ENCODE data around the gene ADAM22. TPM values are rescaled to one million over a fixed set of nuclear protein-coding genes. Genes with fewer than 3 reads are reported as not detected.

The ADAM22 gene
- polyA plus RNA-seq, 2 of the 4 experiments (the other 2 are of a cell fraction): 0.53 to 0.59 TPM

DNA sequence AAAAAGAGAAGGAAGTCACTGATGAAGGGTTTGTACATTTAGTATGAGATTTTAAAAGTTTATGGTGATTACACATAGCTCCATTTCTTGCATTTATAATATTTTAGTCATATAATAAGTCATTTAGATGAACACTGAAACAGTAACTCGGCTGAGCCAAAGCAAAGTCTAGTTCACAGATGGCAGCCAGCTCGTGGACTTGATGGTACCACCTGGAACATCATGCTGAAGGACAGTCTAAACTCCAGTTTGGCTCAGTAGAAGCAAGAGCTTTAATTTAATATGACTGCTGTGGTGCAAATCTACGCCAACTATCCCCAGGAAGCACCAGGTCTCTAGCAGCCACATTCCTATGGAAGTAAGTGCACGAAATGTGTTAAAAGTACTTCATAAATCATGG, 269.4 kb downstream of the ADAM22 start:
- Histone ChIP-seq H3K9me3 (no peaks in the 10 kb centered on the region), H3K4me2 (no peak overlapping the region), H3K27ac (no peak overlapping the region), H3K4me3 (no peak overlapping the region), H3K4me1 (no peaks in the 10 kb centered on the region)
- ATAC-seq (no peak), FAIRE-seq (no peak), DNase-seq (ENCODE audit: low read depth in 1 of 2, low spot score in 1 of 2) (no peak)
- POLR2A ChIA-PET: interaction anchor here (1.4 kb wide), 1 partner anchor 24 kb away, joined by 3 read pairs; no protein-coding TSS in a partner anchor
- 91% methylated on average over 4 of the region's 4 CpGs for WGBS (ENCODE audit: missing lambda C conversion rate)
- TF ChIP-seq MAZ (IDR thresholded peaks at IDR 0.05; ENCODE audit: borderline replicate concordance, low read depth, low read length) (no peak), SMC3 (IDR thresholded peaks at IDR 0.05) (no peak), NPAS2 (CRISPR knock-in tag; IDR thresholded peaks at IDR 0.05; ENCODE audit: borderline replicate concordance) (no peak), PHF8 (IDR thresholded peaks at IDR 0.05; ENCODE audit: borderline replicate concordance, low read depth) (no peak), KDM1A (IDR thresholded peaks at IDR 0.05; ENCODE audit: low read depth) (no peak), HEYL (CRISPR knock-in tag; IDR thresholded peaks at IDR 0.05) (no peak)
- TF ChIP-seq, protein P1, sequence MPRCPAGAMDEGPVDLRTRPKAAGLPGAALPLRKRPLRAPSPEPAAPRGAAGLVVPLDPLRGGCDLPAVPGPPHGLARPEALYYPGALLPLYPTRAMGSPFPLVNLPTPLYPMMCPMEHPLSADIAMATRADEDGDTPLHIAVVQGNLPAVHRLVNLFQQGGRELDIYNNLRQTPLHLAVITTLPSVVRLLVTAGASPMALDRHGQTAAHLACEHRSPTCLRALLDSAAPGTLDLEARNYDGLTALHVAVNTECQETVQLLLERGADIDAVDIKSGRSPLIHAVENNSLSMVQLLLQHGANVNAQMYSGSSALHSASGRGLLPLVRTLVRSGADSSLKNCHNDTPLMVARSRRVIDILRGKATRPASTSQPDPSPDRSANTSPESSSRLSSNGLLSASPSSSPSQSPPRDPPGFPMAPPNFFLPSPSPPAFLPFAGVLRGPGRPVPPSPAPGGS (IDR thresholded peaks at IDR 0.05): no peak
- TF ChIP-seq, protein P2, sequence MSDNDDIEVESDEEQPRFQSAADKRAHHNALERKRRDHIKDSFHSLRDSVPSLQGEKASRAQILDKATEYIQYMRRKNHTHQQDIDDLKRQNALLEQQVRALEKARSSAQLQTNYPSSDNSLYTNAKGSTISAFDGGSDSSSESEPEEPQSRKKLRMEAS (IDR thresholded peaks at IDR 0.05): no peak
- TF ChIP-seq, protein P3, sequence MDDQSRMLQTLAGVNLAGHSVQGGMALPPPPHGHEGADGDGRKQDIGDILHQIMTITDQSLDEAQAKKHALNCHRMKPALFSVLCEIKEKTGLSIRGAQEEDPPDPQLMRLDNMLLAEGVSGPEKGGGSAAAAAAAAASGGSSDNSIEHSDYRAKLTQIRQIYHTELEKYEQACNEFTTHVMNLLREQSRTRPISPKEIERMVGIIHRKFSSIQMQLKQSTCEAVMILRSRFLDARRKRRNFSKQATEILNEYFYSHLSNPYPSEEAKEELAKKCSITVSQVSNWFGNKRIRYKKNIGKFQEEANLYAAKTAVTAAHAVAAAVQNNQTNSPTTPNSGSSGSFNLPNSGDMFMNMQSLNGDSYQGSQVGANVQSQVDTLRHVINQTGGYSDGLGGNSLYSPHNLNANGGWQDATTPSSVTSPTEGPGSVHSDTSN (IDR thresholded peaks at IDR 0.05): no peak
- TF ChIP-seq, protein P4, sequence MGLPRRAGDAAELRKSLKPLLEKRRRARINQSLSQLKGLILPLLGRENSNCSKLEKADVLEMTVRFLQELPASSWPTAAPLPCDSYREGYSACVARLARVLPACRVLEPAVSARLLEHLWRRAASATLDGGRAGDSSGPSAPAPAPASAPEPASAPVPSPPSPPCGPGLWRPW (IDR thresholded peaks at IDR 0.05): no peak
- CTCF ChIA-PET: interaction anchor here (1.0 kb wide), 1 partner anchor 9 kb away, joined by 4 read pairs; no protein-coding TSS in a partner anchor

DNA sequence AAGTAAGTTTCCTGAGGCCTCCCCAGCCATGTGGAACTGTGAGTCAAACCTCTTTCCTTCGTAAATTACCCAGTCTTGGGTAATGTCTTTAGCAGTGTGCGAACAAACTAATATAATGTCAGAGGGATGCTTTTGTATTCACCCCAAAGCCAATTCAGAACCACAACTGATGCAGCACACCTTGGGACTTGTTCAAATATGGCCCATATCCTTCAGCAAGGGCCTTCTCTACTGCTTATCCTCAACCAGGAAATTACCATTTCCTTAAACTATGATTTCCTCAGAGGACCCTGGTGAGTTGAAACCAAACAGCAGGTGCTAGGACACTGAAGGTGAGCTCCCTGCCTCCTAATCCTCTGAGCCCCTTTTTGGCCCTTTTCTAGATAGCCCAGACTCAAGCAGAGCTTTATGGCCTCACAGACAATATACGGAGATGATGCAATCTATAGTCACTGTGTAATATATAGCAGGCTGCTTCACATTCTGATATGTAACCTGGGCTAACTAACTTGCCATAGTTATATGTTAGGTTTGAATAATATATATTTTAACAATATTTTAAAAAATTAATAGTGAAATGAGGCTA, 270.6 kb downstream of the ADAM22 start:
- DNase-seq (ENCODE audit: low read depth in 1 of 2, low spot score in 1 of 2) (no peak), FAIRE-seq (no peak), ATAC-seq (no peak)
- Histone ChIP-seq H3K4me2 (no peak overlapping the region), H3K27ac (no peak overlapping the region), H3K9me3 (no peaks in the 10 kb centered on the region), H3K4me1 (no peaks in the 10 kb centered on the region), H3K4me3 (no peak overlapping the region)
- ChIA-PET CTCF (no interaction called here), POLR2A (no interaction called here)
- TF ChIP-seq MAZ (IDR thresholded peaks at IDR 0.05; ENCODE audit: borderline replicate concordance, low read depth, low read length): no peak
- TF ChIP-seq ZC3H11A (IDR thresholded peaks at IDR 0.05): no peak
- no peak for TF ChIP-seq ZNF302 (CRISPR knock-in tag; IDR thresholded peaks at IDR 0.05)
- no peak for TF ChIP-seq GATA3 (IDR thresholded peaks at IDR 0.05; ENCODE audit: borderline replicate concordance)
- TF ChIP-seq, protein P5, sequence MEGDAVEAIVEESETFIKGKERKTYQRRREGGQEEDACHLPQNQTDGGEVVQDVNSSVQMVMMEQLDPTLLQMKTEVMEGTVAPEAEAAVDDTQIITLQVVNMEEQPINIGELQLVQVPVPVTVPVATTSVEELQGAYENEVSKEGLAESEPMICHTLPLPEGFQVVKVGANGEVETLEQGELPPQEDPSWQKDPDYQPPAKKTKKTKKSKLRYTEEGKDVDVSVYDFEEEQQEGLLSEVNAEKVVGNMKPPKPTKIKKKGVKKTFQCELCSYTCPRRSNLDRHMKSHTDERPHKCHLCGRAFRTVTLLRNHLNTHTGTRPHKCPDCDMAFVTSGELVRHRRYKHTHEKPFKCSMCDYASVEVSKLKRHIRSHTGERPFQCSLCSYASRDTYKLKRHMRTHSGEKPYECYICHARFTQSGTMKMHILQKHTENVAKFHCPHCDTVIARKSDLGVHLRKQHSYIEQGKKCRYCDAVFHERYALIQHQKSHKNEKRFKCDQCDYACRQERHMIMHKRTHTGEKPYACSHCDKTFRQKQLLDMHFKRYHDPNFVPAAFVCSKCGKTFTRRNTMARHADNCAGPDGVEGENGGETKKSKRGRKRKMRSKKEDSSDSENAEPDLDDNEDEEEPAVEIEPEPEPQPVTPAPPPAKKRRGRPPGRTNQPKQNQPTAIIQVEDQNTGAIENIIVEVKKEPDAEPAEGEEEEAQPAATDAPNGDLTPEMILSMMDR (IDR thresholded peaks at IDR 0.05): no peak
- TF ChIP-seq, protein P2 (IDR thresholded peaks at IDR 0.05): no peak
- TF ChIP-seq NR3C1 (IDR thresholded peaks at IDR 0.05): no peak
- no peak for TF ChIP-seq RCOR1 (IDR thresholded peaks at IDR 0.05; ENCODE audit: low read depth, low read length)
- TF ChIP-seq, protein P6, sequence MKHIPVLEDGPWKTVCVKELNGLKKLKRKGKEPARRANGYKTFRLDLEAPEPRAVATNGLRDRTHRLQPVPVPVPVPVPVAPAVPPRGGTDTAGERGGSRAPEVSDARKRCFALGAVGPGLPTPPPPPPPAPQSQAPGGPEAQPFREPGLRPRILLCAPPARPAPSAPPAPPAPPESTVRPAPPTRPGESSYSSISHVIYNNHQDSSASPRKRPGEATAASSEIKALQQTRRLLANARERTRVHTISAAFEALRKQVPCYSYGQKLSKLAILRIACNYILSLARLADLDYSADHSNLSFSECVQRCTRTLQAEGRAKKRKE (CRISPR knock-in tag; IDR thresholded peaks at IDR 0.05; ENCODE audit: low read depth): no peak
- TF ChIP-seq BHLHE40 (IDR thresholded peaks at IDR 0.05; ENCODE audit: low read depth, low read length): no peak
- no peak for TF ChIP-seq HOXB5 (CRISPR knock-in tag; IDR thresholded peaks at IDR 0.05)
- TF ChIP-seq JUN (IDR thresholded peaks at IDR 0.05): no peak
- TF ChIP-seq, protein P7, sequence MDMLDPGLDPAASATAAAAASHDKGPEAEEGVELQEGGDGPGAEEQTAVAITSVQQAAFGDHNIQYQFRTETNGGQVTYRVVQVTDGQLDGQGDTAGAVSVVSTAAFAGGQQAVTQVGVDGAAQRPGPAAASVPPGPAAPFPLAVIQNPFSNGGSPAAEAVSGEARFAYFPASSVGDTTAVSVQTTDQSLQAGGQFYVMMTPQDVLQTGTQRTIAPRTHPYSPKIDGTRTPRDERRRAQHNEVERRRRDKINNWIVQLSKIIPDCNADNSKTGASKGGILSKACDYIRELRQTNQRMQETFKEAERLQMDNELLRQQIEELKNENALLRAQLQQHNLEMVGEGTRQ (IDR thresholded peaks at IDR 0.05): no peak
- 95% methylated on average over 3 of the region's 3 CpGs for WGBS (ENCODE audit: missing lambda C conversion rate)

All from A549 (cell line).